HG03521 (cell line): ENCODE measurements around the gene MEIOB.
"Not testable (repeated sequence)": the region's sequence is repeated elsewhere in the genome, so short reads cannot be mapped to it uniquely, and the experiment has no call there.

Experiments
- ATAC-seq: cut with Tn5 transposase; IDR thresholded peaks from one replicate; pipeline ENCODE4 v1.9.1; 2021; ENCODE audit warnings: mild to moderate bottlenecking, moderate library complexity; ENCODE audit not compliant: unreplicated experiment

MEIOB gene

GRCh38 chr16:1907226-1907860 lies 35.4 kb upstream of the MEIOB start:
- ATAC-seq, result no peak

- ATAC-seq, result no peak
Observed at GRCh38 chr16:1906846-1907165, 34.8 kb upstream of the MEIOB start.

- ATAC-seq, result no peak
Observed at GRCh38 chr16:1906055-1906845, 34.3 kb upstream of the MEIOB start.

GRCh38 chr16:1903845-1904840 lies 32.2 kb upstream of the MEIOB start:
- no peak for ATAC-seq

- no peak for ATAC-seq
Observed at GRCh38 chr16:1903220-1903574, 31.2 kb upstream of the MEIOB start.

- no peak for ATAC-seq
Observed at GRCh38 chr16:1902547-1903219, 30.7 kb upstream of the MEIOB start.

GRCh38 chr16:1900452-1900774 lies 28.4 kb upstream of the MEIOB start:
- ATAC-seq, result no peak

- no peak for ATAC-seq
Observed at GRCh38 chr16:1899641-1900451, 27.9 kb upstream of the MEIOB start.

GRCh38 chr16:1897692-1898091 lies 25.7 kb upstream of the MEIOB start:
- ATAC-seq, result not testable (repeated sequence)

- ATAC-seq, result no peak
Observed at GRCh38 chr16:1895949-1896675, 24.1 kb upstream of the MEIOB start.

- no peak for ATAC-seq
Observed at GRCh38 chr16:1895068-1895467, 23.1 kb upstream of the MEIOB start.

- no peak for ATAC-seq
Observed at GRCh38 chr16:1890708-1891050, 18.7 kb upstream of the MEIOB start.

- no peak for ATAC-seq
Observed at GRCh38 chr16:1890024-1890707, 18.2 kb upstream of the MEIOB start.

- ATAC-seq, result no peak
Observed at GRCh38 chr16:1887711-1888354, 15.9 kb upstream of the MEIOB start.

GRCh38 chr16:1884889-1885288 lies 12.9 kb upstream of the MEIOB start:
- no peak for ATAC-seq

- no peak for ATAC-seq
Observed at GRCh38 chr16:1884155-1884760, 12.3 kb upstream of the MEIOB start.

- not testable (repeated sequence) for ATAC-seq
Observed at GRCh38 chr16:1881172-1881571, 9.2 kb upstream of the MEIOB start.

GRCh38 chr16:1879477-1879876 lies 7.5 kb upstream of the MEIOB start:
- no peak for ATAC-seq
